NCI-H2029 (cell line): ENCODE data around the gene PTPN4.

ENCODE experiments used
- DNase-seq: peaks from one replicate; lab custom pipeline; 2025; lab: John Stamatoyannopoulos, UW

PTPN4 gene

GRCh38 chr2:119734047-119734446 is 25.7 kb upstream of the PTPN4 start:
- no peak for DNase-seq

DNA sequence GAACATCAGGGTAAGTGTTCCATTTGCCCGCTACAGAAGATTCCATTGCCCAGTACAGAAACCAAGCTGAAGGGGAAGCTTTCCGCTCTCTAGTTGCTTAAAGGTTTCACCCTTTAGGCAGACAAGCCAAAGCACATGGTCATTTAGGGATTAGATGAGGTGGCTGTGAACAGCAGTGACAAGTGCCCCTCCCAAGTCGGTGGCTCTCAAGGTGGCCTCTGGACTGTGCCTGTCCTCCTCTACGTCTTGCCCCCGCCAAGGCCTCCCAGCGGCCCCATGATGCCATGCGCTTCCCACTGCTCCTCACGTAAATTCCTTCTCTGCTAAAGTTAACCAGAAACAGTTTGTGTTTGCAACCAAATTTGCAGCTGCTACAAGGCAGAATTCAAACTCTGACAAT is 24.2 kb upstream of the PTPN4 start:
- no peak for DNase-seq

DNA sequence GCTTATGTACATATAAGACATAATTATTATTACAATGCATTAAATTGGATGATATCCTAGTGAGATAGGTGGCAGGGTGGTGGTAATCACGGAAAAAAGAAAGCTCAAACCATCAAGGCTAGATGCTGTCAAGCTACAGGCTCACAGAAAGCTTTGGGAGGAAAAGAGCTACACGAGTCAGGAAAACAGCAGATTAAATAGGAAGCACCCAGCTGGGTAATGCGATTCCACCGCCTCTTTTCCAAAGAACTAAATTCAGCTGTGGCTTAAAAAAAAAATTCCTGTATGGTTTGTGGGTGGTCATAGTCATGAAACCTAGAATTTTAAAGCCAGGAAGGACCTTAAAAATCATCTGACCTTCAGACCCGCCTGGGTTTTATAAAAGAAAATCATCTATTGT is 23.7 kb upstream of the PTPN4 start:
- no peak for DNase-seq

DNA sequence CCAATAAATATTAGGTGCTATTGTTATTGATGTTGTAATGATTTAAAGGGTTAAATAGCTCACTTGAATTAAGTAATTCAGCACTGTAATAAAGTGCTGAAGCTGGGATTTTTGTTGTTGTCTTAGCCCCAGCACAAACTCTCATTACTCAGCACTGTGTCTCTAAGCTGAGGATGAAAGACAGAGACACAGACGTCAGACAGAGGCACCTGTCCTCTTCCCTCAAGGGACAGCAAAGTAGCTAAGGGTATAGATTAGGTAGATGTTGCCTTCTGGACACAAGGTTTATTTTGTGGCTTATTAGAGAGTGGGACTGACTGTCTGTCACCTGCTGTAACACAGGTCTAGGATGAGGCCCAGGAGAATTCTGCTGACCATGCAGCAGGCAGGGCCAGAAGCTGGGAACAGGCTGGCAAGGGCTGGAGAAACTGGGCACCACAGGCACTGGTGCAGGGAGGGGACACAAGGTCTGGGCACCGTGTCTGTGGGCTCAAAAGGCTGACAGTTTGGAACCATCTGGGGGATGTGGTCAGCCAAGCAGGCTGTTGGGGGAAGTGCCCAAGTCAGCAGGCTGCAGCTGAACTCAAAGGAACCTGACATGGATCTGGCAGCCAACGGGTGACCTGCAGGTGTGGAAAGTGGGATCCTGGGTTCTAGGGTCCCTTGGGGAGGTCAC is 20.0 kb upstream of the PTPN4 start:
- no peak for DNase-seq

DNA sequence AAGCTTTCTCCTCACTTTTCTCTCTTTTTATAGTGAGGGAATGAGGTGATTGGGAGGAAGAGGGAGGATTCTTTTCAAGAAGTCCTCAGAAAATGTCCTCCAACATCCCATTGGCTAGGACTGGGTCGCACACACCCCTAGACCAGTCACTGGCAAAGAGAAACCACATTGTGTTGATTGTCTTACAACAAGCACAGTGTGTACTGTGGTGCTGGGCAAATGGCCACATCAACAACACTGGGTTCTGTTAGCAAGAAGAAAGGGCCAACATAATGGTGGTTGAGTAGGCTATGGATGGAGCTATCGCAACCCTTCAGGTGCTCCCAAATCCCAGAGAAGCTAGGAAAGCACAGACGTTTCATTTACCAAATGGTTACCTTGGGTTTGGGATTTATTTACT is 18.7 kb upstream of the PTPN4 start:
- DNase-seq: no peak

GRCh38 chr2:119741868-119742267 is 17.9 kb upstream of the PTPN4 start:
- no peak for DNase-seq

- peak; percentile 94 for DNase-seq
These were observed 15.3 kb upstream of the PTPN4 start for GRCh38 chr2:119744335-119744939.

- DNase-seq: no peak
These were observed 14.2 kb upstream of the PTPN4 start for GRCh38 chr2:119745566-119745965.

DNA sequence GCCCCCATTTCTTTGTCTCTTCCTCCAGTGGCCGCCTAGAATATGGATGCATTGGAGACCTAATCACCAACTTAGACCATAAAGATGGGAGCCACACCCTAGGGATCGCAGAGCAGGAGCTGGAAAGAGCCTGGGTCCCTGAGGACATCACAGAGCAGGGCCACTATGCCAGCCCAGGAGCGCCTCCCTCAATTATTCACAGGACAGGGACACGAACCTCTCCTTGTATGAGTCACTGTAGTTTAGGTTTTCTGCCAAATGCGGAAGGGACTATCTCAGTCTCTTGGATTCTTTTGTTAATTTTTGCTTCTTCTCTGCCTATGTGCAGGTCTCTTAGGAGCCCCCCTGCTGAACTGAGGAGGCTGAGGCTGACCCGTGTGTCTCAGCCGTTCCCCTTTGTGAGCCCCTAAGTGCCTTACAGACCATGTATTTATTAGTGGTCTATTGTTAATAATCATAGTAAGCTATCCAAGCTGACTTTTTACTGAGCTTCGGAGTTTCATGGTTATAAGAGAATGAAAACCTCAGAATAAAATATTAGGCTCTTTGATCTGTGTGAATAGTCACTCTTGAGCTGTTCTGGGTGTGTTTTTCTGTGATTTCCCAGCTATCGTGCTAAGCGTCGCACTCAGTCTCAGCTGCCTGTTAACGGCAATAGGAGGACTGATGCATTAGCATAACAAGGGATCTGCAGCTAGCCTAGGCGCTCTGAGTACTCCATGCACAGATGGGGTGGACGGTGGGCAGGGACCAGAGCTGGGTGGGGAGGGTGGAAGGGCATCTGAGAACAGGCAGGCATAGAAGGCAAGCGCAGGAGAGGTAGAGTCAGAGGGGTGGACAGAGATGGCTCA is 12.7 kb upstream of the PTPN4 start:
- DNase-seq: no peak

- no peak for DNase-seq
These were observed 11.6 kb upstream of the PTPN4 start for GRCh38 chr2:119748135-119748534.

DNA sequence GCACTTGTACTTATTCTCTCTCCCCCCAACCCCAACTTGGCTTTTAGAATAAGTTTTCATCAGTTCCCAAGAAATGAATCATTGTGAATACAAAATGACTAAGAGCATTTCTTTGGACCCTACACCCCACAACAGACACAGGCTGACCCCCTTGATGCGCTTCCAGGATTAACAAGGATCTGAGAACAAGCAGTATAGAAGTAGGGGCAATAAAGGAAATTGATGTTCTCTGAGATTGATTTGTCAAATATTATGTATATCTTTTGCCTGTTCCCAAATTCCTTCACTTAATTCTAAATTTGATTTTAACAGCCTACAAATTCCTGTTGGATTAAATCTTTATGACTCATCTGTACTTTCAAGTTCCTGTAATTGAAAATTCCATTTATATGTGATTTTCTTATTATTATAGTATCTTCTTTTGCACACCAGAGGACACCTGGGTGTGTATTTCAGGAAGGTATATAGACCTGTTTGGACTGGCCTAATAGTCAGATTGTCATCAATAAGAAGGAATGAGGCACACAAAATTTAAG is 10.2 kb upstream of the PTPN4 start:
- DNase-seq: no peak

DNA sequence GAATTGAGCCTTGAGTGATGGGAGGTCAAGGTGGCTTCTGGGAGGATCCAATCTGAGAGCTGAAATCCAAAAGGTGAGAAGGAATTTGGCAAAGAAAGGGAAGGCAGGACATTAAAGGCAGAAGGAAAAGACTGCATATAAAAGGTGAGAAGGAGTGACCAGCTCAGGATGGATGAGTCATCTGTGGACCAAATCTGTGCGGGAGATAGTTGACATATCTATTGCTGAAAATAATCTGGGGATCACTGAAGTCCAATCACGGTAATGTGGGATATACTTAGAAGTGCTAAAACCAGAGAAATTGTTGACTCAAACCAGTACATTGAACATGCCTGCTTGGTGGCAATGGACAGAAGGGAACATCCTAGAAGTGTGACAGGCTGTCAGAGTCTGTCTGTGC is 8.0 kb upstream of the PTPN4 start:
- DNase-seq: no peak

DNA sequence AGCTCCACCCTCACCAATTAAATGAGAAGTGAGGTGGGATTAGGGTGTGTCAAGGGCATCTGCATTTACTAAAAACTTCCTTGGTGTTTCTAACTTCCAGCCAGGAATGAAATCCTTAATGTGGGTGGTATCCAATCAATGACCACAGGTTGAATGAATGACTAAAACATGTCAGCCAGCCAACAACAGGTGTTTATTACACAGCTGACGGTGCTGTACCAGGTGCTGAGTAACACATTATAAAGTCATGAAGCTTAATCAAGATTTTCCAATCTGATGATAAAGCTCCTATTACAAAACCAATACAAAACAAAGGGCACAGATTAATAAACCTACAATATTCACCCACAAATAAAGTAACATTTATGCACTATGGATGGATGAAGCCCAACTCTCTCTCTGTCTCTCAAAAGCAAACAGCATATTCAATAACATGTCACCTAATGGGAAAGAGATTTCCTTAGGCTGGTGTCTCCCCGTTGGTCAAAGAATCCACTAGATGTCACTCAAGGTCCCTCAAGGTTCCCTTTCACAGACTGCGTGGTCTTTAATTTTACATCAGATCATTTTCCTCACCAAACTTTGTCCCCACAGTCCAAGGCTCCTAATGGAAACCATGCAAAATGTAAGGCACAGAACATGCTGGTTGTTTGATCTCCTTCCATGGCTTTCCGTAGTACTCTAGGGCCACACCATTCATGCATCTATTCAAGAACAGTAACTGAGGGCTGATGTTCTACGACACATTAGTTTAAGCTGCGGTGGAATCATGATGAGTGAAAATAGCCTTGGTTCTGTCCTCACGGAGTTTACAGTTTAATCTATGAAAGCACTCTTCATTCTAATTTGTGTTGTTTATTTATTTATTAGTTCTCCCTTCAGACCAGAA is 6.4 kb upstream of the PTPN4 start:
- peak; percentile 19 for DNase-seq

DNA sequence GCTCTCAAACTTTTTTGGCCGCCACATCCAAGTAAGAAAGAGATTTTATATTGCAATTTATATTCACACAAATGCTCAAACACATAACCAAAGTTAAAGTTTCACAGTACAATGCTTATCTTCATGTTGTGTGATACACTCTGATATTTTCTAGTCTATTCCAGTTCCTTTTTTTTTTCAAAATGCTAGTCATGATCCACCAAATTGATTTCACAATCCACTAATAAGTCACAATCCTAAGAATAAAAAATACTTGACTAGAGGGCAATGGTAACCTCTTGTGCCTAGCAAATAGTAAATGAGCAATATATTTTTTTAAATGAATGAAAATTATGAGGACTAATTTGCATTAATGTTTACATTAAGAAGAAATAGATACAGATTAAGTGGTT is 5.8 kb upstream of the PTPN4 start:
- DNase-seq: no peak

DNA sequence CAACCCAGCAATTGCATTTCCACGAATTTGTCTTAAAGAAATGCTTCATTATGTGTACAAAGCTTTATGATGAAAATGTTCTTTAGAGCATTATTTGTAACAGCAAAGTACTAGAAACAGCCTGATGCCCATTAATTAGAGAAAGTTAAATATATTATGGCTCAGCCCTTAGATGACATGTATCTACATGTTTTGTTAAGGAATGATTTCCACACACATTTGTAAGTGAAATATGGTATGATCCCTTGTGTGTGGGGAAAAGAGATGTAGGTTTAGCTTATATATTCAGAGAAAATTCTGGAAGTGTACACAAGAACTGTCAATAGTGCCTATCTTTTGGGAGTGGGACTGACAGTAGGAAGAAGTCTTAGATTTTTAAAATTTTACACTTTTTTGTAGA is 3.8 kb upstream of the PTPN4 start:
- DNase-seq: no peak

DNA sequence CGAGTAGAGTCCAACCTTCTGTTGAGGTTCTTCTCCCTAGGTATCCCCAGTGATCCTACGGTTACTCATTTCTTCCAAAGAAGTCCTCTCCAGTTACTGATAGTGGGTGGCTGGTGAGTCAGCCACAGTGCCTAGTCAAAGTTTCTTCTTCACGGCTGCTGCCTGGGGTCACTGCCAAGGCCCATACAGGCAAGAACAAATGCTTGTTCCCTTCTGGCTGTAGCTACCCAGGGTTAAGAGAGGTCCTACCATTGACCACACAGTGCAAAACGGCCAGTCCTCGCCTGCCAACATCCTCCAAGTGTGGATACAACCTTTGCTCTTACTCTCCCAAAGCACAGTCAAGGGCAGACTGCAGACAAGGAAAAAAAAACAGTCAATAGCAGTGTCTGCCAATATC is 2.9 kb upstream of the PTPN4 start:
- DNase-seq: no peak

DNA sequence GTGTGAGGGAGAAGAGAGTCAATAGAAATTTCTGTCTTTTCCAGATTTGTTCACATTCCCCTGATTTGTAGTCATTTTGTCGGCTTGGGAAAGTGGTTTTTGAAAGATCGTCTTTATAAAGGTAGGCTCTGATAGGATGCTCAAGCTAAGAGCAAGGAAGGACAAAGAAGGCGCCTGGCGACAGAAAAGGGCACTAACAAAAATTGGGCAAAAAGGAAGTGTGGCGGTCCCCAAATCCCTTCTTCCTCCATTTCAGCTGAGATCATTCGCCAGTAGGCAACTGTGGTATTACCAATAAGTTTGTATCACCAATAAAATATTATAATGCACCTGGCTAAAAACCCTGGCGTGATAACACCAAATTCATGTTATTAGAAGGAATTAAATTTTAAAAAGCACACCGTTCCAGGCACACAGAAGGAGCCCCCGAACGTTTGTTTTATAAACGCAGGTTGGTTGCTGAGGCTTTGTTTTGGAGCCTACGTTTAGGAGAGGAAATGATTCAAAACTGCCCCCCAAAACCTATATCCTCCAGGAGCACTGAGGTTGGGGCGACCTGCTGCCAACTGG is 756 bp upstream of the PTPN4 start:
- DNase-seq: no peak

DNA sequence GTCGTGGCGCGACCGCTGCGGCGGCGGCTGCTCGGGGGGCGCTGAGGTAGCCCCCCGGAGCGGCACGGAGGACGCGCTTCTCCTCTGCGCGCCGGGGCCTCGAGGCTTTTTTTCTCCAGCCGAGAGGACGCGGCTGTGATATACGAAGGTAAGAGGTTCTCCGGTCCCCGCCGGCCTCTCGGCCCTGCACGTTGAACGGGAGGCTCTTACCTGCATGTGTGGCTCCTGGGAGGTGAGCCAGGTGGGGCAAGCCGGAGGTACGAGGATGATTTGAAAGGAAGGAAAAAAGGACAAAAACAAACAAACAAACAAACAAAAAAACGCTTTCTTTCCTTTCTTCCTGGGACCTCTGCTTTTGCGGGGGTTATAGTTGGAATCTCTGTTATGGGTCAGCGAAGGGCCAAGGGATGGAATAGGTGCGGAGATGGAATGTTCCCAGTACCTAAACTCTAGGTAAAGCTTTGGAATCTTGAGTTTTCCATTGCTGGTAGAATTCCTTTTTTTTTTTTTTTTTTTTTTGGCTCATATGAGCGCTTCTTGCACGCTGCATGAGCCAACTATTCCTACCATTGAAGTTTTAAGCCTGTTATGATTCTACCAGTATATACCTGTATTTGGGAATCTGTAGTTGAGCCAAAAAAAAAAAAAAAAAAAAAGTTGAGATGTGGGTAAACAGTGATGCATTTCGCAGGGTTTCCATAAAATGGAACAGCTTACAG is 674 bp downstream of the PTPN4 start:
- DNase-seq: no peak

- DNase-seq: no peak
These were observed 1.2 kb downstream of the PTPN4 start for GRCh38 chr2:119760956-119761275.

- no peak for DNase-seq
These were observed 5.1 kb downstream of the PTPN4 start for GRCh38 chr2:119764832-119765231.

- peak; percentile 25 for DNase-seq
These were observed 5.8 kb downstream of the PTPN4 start for GRCh38 chr2:119765433-119766002.
